CD1c-positive myeloid dendritic cell (primary cell): Measurements from ENCODE around the gene DEPDC5.
A peak's percentile ranks its signal among the peaks of the same experiment; 100 is the strongest.
"Not testable (repeated sequence)": the region's sequence is repeated elsewhere in the genome, so short reads cannot be mapped to it uniquely, and the experiment has no call there.

Experiments used
- DNase-seq: peaks from one replicate; pipeline ENCODE4 v3.0.0-alpha.2; 2016; ENCODE audit errors: extremely low spot score

The DEPDC5 gene

GRCh38 chr22:31814942-31815341 lies 61.1 kb downstream of the DEPDC5 start:
- DNase-seq = no peak

DNA sequence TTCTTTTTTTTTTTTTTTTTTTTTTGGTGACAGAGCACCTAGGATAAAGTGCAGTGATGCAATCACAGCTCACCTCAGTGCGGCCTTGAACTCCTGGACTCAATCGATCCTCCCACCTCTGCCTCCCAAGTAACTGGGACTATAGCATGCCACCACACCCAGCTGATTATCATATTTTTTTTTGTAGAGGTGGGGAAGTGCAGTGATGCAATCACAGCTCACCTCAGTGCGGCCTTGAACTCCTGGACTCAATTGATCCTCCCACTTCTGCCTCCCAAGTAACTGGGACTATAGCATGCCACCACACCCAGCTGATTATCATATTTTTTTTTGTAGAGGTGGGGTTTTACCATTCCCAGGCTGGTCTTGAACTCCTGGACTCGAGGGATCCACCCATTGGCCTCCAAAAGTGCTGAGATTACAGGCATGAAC lies 61.6 kb downstream of the DEPDC5 start:
- not testable (repeated sequence) for DNase-seq

- DNase-seq = no peak
Measured at GRCh38 chr22:31816750-31817149, 62.9 kb downstream of the DEPDC5 start.

DNA sequence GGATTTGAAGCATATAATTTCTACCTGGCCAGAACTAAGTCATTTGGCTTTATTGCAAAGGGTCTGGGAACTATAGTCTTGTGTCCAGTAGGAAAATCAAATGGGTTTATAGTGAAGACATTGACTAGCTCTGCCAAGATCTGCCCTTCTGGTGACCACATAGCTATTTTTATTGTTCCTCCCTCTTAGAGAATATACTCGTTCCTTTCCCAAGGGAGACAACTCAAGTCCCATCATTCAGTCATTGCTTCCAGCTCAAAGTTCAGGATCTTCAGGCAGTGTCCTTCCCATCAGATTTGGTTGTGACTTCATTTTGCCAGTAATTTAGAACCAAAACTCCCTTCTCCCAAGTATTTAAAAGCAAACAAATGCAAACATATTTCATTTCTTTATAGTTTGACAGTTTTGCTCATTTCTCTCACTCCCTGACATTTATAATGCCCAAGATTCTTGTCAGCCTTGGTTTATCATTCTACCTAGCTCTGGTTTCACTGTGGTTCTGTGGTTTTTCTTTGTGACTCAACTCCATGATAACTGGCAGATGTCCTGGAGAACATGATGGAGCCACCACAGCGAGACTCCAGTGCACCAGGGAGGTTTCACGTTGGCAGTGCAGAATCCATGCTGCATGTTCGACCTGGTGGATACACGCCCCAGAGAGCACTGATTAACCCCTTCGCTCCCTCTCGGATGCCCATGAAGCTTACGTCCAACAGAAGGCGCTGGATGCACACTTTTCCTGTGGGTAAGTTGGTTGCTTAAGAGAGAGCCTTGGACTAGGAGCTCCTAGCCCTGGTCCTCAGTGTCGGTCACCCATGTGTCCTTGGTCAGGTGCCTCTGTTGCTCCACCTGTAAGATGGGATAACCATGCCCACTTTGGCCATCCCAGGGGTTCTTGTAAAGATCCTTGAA lies 64.9 kb downstream of the DEPDC5 start:
- no peak for DNase-seq

DNA sequence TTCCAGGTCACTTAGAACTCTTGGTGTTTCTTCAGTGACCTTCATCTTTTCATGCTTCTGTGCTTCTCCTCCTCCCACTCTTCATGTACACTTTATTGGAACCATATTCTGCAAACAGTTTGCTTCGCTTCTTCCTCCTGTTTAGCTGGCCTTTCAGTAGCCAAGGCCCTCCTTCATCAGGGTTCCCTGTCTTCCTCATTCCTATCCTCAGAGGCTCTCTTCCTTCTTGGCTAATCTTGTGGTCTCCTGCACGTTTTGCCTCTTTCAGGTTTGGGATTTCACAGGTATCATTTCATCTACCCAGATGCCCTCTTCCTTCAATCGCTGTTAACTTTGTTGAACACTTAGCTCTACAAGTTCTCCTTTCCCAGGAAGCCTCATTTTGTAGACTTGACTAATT lies 66.8 kb downstream of the DEPDC5 start:
- DNase-seq = no peak

GRCh38 chr22:31821572-31821971 lies 67.8 kb downstream of the DEPDC5 start:
- DNase-seq = no peak

- DNase-seq = no peak
Measured at GRCh38 chr22:31822523-31822922, 68.7 kb downstream of the DEPDC5 start.

DNA sequence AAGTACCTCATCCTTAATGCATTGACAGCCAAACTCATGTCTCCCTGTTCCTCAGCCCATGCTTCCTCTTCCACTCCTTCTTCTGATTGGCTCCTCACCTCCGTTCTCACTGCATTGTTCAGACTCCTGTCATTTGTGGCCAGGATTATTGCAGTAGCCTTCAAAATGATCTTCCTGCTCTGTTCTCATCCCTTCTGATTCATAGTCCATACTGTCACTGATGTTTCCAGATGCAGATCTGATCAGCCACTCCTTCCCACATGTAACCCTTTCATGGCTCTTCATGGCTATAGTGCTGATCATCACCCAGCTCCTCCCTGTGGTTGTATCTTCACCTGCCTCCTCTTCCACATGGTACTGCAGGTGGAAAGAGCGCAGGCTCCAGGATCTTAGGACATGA lies 71.7 kb downstream of the DEPDC5 start:
- DNase-seq = no peak

DNA sequence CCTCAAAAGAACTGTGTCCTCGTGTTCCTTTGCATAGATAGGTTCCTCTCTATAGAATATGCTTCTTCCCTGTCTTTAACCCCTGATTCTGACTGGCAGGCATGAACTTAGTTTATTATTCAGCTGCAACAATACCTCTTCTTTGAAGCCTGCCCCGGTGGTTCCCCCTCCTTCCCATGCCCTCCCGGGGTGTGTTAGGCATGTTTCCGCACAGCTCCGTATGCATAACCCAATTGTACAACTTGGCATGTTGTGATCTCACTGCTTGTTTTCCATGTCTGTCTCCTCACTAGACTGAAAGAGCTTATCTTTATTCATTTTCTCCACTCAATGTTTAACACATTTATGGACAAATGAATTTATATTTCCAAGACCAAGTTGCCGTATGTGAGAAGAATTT lies 72.6 kb downstream of the DEPDC5 start:
- DNase-seq = no peak

DNA sequence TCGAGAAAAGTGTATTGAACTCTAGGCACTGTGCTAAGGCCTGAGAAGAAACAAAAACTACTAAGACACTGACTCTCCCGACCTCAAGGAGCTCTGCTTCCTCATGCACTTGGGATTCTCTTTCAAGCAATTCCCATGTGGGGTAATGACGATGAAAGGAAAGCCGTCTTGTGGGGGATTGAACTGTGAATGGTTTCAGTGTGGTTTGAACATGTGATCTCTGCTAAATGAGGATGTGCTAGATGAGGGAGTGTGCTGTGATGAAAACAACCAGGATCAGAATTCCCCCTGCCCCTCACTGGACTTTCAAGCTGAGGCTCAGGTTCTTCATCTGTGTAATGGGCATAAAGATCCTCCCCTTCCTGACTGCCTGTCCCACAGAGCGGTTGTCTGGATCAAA lies 74.9 kb downstream of the DEPDC5 start:
- DNase-seq = peak; percentile 3

- DNase-seq = peak; percentile 7
Measured at GRCh38 chr22:31829505-31829904, 75.7 kb downstream of the DEPDC5 start.

DNA sequence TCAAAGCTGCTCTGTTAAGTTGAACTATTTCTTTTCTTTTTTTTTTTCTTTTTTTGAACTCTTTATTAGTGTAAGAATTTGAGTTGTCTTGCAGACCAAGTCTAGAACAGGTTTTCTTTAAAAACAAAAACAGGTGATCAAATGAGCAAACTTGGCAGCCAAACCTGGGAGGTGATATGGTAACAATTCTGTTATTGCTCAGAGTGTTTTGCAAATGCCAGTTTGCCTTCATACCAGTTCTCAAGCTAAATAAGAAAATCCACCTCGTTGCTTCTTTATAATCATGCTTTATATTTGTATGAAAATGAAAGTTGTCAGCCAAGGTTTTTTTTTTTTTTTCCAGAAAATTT lies 76.9 kb downstream of the DEPDC5 start:
- DNase-seq = no peak

- no peak for DNase-seq
Measured at GRCh38 chr22:31833930-31834329, 80.1 kb downstream of the DEPDC5 start.

DNA sequence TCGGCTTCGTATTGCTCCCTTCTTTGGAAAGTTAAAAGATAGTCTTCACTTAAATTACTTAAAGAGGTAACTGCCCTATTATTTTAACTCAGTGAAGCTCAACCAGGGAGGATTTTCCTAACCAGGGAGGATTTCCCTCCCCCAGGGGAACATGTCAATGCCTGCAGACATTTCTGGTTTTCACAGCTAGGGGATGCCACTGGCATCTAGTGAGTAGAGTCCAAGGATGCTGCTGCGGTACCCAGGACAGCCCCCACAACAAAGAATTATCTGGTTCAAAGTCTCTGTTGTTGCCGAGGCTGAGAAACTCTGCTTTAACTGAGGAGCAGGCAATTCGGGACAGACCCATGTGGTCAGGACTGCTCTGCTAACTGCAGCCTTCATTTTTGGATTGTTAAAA lies 82.2 kb downstream of the DEPDC5 start:
- DNase-seq = no peak

DNA sequence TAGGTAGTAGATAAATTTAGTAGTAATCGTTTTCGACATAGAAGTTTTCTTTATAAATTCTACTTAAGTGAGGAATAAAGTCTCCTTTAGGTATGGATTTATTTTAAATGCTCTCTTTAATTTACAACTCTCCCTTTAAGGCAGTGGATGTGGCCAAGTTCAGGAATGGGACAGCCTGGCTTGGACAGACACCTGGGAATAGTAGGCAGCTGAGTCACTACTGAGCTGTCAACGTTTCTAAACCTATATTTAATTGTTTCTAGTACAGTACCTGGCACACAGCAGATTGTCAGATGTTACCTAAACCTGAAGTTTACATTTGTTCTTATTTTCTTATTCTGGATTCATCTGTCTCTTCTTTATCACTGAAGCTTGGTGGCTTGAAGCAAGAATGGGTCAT lies 85.1 kb downstream of the DEPDC5 start:
- no peak for DNase-seq

DNA sequence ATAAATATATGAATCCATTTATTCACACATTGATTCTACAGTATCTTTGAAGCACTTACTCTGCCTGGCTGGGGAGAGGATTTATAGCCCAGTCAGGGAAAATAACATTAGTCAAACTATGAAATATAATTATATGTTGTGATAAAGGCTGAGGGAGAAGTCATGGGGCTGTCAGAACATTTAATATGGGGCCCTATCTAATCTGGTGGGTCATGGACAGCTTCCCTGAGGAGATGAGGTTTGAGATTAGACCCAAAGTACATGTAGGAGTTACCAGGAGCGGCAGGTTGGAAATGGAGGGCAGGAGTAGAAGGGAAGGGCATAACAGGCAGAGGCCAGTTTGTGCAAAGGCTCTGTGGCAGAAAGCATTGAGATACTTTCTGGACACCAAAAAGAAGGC lies 86.2 kb downstream of the DEPDC5 start:
- no peak for DNase-seq

- DNase-seq = no peak
Measured at GRCh38 chr22:31840585-31840984, 86.8 kb downstream of the DEPDC5 start.

DNA sequence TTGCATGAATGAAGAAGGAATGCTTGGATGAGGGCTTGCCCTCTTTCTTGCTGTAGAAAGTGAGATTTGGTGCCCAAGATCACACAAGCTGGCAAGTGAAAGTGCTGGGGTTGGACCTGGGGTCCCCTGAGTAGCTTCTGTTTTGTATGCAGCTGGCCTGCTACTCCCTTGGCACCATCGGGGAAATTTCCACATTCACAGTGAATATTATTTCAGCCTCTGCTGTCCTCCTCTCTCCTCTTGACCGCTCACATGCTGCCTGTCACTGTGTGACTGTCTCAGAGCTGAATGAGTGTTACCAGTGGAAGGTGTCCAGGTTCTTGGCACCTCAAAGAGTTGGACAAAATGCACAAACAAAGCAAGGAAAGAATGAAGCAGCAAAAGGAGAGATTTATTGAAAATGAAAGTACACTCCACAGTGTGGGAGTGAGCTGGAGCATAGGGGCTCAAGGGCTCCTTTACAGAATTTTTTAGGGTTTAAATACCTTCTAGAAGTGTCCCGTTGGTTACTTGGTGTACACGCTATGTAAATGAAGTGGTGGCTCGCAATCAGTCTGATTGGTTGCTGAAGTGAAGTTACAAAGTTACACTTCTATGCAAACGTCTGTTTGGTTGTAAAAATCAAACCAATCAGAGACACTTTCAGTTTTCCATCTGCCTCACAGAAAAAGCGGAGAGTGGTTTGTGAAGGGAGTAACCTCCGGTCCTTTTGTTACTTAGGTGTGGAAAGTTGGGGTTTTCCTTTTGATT lies 87.4 kb downstream of the DEPDC5 start:
- no peak for DNase-seq

DNA sequence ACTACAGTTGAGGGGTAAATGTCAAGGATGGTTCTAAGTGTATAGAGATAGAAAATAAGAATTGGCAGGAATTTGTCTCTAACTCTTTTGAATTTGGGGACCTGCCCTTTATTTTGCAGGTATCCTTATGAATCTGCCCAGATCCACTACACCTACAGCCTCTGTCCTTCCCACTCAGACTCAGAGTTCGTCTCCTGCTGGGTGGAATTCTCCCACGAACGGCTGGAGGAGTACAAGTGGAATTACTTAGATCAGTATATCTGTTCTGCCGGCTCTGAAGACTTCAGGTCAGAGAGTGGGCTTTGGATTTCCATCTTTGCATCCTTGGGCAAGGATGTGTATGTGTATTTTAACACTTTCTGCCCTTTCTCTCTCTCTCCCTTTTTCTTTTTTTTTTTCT lies 89.7 kb downstream of the DEPDC5 start:
- no peak for DNase-seq

- no peak for DNase-seq
Measured at GRCh38 chr22:31844941-31845340, 91.1 kb downstream of the DEPDC5 start.

DNA sequence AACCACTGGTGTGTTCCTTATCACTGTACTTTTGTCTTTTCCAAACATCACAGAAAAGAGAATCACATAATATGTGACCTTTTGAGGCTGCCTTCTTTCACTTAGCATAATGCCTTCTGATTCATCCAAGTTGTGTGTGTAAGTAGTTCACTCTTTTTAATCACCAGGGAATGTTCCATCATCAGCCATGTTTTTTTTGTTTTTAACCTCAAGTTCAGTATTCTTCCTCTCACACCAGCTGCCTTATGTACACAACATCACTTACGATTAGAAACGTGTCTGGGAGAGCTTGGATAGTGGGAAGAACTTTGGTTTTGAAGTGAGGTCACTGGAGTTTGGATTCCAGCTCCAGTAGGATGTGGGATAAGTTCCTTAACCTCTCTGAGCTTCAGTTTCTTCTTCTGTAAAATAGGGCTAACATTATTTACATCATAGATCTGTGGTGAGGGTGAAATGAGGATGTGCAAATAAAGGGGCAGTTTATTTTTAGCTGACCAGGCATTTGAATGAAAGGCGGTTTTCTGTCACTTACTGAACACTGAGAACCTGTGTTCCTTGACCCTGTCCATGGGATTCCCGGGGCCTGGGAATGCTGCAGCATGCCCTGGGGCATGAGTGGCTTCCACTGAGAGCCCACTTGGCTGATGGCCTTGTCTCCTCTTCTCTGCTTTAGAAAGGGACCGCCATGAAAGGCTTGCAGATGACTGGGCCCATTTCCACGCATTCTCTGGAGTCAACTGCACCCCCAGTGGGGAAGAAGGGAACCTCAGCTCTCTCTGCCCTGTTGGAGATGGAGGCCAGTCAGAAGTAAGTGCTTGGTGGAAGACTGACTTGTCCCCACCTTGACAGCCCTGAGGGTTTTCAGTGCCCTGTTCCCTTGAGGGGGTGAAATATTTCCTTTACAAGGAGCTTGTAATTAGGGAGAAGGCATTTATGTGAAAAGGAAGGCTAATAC lies 92.6 kb downstream of the DEPDC5 start:
- DNase-seq = peak; percentile 2

GRCh38 chr22:31848411-31848810 lies 94.6 kb downstream of the DEPDC5 start:
- no peak for DNase-seq
